Esophagus (tissue), 2 donors: Measurements from ENCODE around the gene ERGIC2. TPM values are rescaled to one million over a fixed set of nuclear protein-coding genes. Genes with fewer than 3 reads are reported as not detected.
"Not testable (repeated sequence)": the region's sequence is repeated elsewhere in the genome, so short reads cannot be mapped to it uniquely, and the experiment has no call there.

Source experiments
- H3K27ac ChIP-seq, 2 donors: one replicate each; pipeline ENCODE4 v1.5.1; 2013; ENCODE audit warnings: low read depth in 2 of 2, mild to moderate bottlenecking in 2 of 2, inconsistent platforms in 1 of 2, low read length in 1 of 2, moderate library complexity in 1 of 2
- H3K27me3 ChIP-seq, 2 donors: one replicate each; pipeline ENCODE4 v1.6.1; 2013; ENCODE audit warnings: low read length in 2 of 2, control low read depth in 1 of 2, mild to moderate bottlenecking in 1 of 2; ENCODE audit not compliant: insufficient read depth in 2 of 2, control insufficient read depth in 1 of 2
- H3K36me3 ChIP-seq, 2 donors: one replicate each; pipeline ENCODE4 v1.6.1; 2013; ENCODE audit warnings: low read length in 1 of 2; ENCODE audit not compliant: control insufficient read depth in 2 of 2, insufficient read depth in 2 of 2
- H3K4me1 ChIP-seq, 2 donors: one replicate each; pipeline ENCODE4 v1.6.1; 2013; ENCODE audit warnings: low read length in 1 of 2; ENCODE audit not compliant: control insufficient read depth in 2 of 2, insufficient read depth in 2 of 2
- H3K4me3 ChIP-seq, 2 donors: one replicate each; pipeline ENCODE4 v1.5.1; 2013; ENCODE audit warnings: low read length in 2 of 2, mild to moderate bottlenecking in 2 of 2, low read depth in 1 of 2, moderate library complexity in 1 of 2
- H3K9me3 ChIP-seq, 2 donors: one replicate each; pipeline ENCODE4 v1.6.1; 2013; ENCODE audit warnings: mild to moderate bottlenecking in 2 of 2, low read depth in 1 of 2, low read length in 1 of 2, moderate library complexity in 1 of 2; ENCODE audit not compliant: control insufficient read depth in 2 of 2, insufficient read depth in 1 of 2
- WGBS, 2 donors: extraction: QIAGEN DNeasy Blood & Tissue Kit; methylation state at CpG; one replicate each; pipeline ENCODE4 v1.1.7; 2013; 5-methylcytosine and 5-hydroxymethylcytosine counted together
- polyA plus RNA-seq, 2 donors: library from polyadenylated mRNA; stranded (reverse); fragments of 200-250 nt; gene quantifications; one replicate each; pipeline ENCODE4 v1.2.3, GENCODE V29; 2013
- donor health status: healthy with polysubstance abuse.
- donor health status: Bipolar disorder and iron deficiency.

Gene ERGIC2
- polyA plus RNA-seq, 2 donors = 29.2 to 40.2 TPM

GRCh38 chr12:29414368-29414767 is 33.4 kb upstream of the ERGIC2 start:
- Histone ChIP-seq H3K27ac (no peak overlapping the region), H3K9me3 (no peaks in the 10 kb centered on the region), H3K27me3 (no peaks in the 10 kb centered on the region), H3K4me1 (no peaks in the 10 kb centered on the region), H3K36me3 (no peaks in the 10 kb centered on the region), H3K4me3 (no peak overlapping the region)

- 60 to 63% methylated on average over 4 of the region's 4 CpGs for WGBS, 2 donors
- Histone ChIP-seq H3K36me3 (no peaks in the 10 kb centered on the region), H3K27ac (no peak overlapping the region), H3K4me3 (no peak overlapping the region), H3K4me1 (no peaks in the 10 kb centered on the region), H3K9me3 (no peaks in the 10 kb centered on the region), H3K27me3 (no peaks in the 10 kb centered on the region)
Observed at GRCh38 chr12:29405561-29405960, 24.6 kb upstream of the ERGIC2 start.

GRCh38 chr12:29403991-29404390 is 23.0 kb upstream of the ERGIC2 start:
- WGBS, 2 donors = 64 to 76% methylated on average over 4 of the region's 4 CpGs
- H3K4me3 ChIP-seq = no peak overlapping the region

GRCh38 chr12:29402437-29402836 is 21.5 kb upstream of the ERGIC2 start:
- Histone ChIP-seq H3K4me3 (no peak overlapping the region), H3K4me1 (no peaks in the 10 kb centered on the region), H3K9me3 (no peaks in the 10 kb centered on the region), H3K36me3 (no peaks in the 10 kb centered on the region), H3K27me3 (no peaks in the 10 kb centered on the region), H3K27ac (no peak overlapping the region)

More at GRCh38 chr12:29403991-29404390, 23.0 kb upstream of the ERGIC2 start:
- Histone ChIP-seq H3K36me3 (no peaks in the 10 kb centered on the region), H3K9me3 (no peaks in the 10 kb centered on the region), H3K27me3 (no peaks in the 10 kb centered on the region), H3K27ac (no peak overlapping the region), H3K4me1 (no peaks in the 10 kb centered on the region)

GRCh38 chr12:29398495-29398894 is 17.5 kb upstream of the ERGIC2 start:
- H3K4me3 ChIP-seq = no peak overlapping the region
- H3K36me3 ChIP-seq = no peaks in the 10 kb centered on the region
- WGBS, 2 donors = 87 to 92% methylated on average over 1 of the region's 1 CpG
- no peaks in the 10 kb centered on the region for H3K9me3 ChIP-seq
- no peaks in the 10 kb centered on the region for H3K27me3 ChIP-seq
- no peaks in the 10 kb centered on the region for H3K4me1 ChIP-seq
- no peak overlapping the region for H3K27ac ChIP-seq

GRCh38 chr12:29396774-29397173 is 15.8 kb upstream of the ERGIC2 start:
- Histone ChIP-seq H3K9me3 (no peaks in the 10 kb centered on the region), H3K4me3 (no peak overlapping the region), H3K36me3 (no peaks in the 10 kb centered on the region), H3K4me1 (no peaks in the 10 kb centered on the region), H3K27me3 (no peaks in the 10 kb centered on the region), H3K27ac (no peak overlapping the region)
- WGBS, 2 donors = 74 to 79% methylated on average over 3 of the region's 3 CpGs

- WGBS, 2 donors = 83 to 88% methylated on average over 1 of the region's 1 CpG
- no peaks in the 10 kb centered on the region for H3K9me3 ChIP-seq
- no peak overlapping the region for H3K4me3 ChIP-seq
- H3K36me3 ChIP-seq = no peaks in the 10 kb centered on the region
- no peak overlapping the region for H3K27ac ChIP-seq
- H3K27me3 ChIP-seq = no peaks in the 10 kb centered on the region
- no peaks in the 10 kb centered on the region for H3K4me1 ChIP-seq
Observed at GRCh38 chr12:29395356-29395755, 14.4 kb upstream of the ERGIC2 start.

- H3K9me3 ChIP-seq, H3K27ac ChIP-seq, H3K27me3 ChIP-seq, H3K36me3 ChIP-seq, H3K4me1 ChIP-seq, H3K4me3 ChIP-seq: not testable (repeated sequence)
- WGBS, 2 donors = 40 to 50% methylated on average over 3 of the region's 3 CpGs
Observed at GRCh38 chr12:29390419-29390818, 9.4 kb upstream of the ERGIC2 start.

GRCh38 chr12:29389295-29389919 is 8.4 kb upstream of the ERGIC2 start:
- no peaks in the 10 kb centered on the region for H3K27me3 ChIP-seq
- H3K4me1 ChIP-seq = no peaks in the 10 kb centered on the region
- no peaks in the 10 kb centered on the region for H3K9me3 ChIP-seq
- H3K36me3 ChIP-seq = no peaks in the 10 kb centered on the region
- WGBS, 2 donors = 92 to 96% methylated on average over 54 to 65 of the region's 65 CpGs
- H3K4me3 ChIP-seq = no peak overlapping the region
- H3K27ac ChIP-seq = no peak overlapping the region

GRCh38 chr12:29386084-29386680 is 5.2 kb upstream of the ERGIC2 start:
- H3K9me3 ChIP-seq, H3K27me3 ChIP-seq, H3K4me3 ChIP-seq, H3K27ac ChIP-seq, H3K4me1 ChIP-seq, H3K36me3 ChIP-seq: not testable (repeated sequence)
- 97% methylated on average over 34 to 36 of the region's 36 CpGs for WGBS, 2 donors
